Measurements from ENCODE around the gene BTBD8.
"Not testable (repeated sequence)": the region's sequence is repeated elsewhere in the genome, so short reads cannot be mapped to it uniquely, and the experiment has no call there.

DNA sequence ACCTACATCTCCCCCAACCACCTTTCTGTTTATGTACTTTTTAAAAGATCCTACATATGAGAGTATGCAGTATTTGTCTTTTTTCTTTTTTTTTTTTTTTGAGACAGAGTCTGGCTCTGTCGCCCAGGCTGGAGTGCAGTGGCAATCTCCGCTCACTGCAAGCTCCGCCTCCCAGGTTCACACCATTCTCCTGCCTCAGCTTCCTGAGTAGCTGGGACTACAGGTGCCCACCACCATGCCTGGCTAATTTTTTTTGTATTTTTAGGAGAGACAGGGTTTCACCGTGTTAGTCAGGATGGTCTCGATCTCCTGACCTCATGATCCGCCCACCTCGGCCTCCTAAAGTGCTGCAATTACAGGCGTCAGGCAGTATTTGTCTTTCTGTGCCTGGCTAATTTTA lies 2.1 kb upstream of the BTBD8 start:
- TF ChIP-seq, protein P1, sequence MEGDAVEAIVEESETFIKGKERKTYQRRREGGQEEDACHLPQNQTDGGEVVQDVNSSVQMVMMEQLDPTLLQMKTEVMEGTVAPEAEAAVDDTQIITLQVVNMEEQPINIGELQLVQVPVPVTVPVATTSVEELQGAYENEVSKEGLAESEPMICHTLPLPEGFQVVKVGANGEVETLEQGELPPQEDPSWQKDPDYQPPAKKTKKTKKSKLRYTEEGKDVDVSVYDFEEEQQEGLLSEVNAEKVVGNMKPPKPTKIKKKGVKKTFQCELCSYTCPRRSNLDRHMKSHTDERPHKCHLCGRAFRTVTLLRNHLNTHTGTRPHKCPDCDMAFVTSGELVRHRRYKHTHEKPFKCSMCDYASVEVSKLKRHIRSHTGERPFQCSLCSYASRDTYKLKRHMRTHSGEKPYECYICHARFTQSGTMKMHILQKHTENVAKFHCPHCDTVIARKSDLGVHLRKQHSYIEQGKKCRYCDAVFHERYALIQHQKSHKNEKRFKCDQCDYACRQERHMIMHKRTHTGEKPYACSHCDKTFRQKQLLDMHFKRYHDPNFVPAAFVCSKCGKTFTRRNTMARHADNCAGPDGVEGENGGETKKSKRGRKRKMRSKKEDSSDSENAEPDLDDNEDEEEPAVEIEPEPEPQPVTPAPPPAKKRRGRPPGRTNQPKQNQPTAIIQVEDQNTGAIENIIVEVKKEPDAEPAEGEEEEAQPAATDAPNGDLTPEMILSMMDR (conservative IDR thresholded peaks at IDR 0.05 in 1 of 2, IDR thresholded peaks at IDR 0.05 in 1 of 2; ENCODE audit: extremely low read depth in 1 of 2, insufficient read depth in 1 of 2, low read depth in 1 of 2, low read length in 2 of 2) = not testable (repeated sequence)
- not testable (repeated sequence) for TF ChIP-seq EZH2 (IDR thresholded peaks at IDR 0.05; ENCODE audit: borderline replicate concordance, low read length)
